Neural cell (in vitro differentiated cells): ENCODE results near the gene NOTUM.

Source experiments
- EP300 ChIP-seq: fragments of 450-650 bp; conservative IDR thresholded peaks from 2 replicates; pipeline ENCODE4 v1.6.1; 2014; ENCODE audit warnings: antibody characterized with exemption, mild to moderate bottlenecking, moderate library complexity; ENCODE audit not compliant: poor library complexity, severe bottlenecking
- EZH2 ChIP-seq: fragments of 200-600, 300-800 bp; shearing (Covaris generic), sonication (generic); IDR thresholded peaks from 2 replicates; pipeline ENCODE4 v1.6.1; 2014; ENCODE audit warnings: antibody characterized with exemption, low read length, borderline replicate concordance, mild to moderate bottlenecking; ENCODE audit not compliant: insufficient read depth, poor library complexity, severe bottlenecking
- MXI1 ChIP-seq: fragments of 450-650 bp; conservative IDR thresholded peaks from 2 replicates; pipeline ENCODE4 v1.6.1; 2014; ENCODE audit warnings: antibody characterized with exemption, mild to moderate bottlenecking; ENCODE audit not compliant: poor library complexity, severe bottlenecking
- POLR2AphosphoS5 ChIP-seq: IDR thresholded peaks from 2 replicates; pipeline ENCODE4 v1.6.1; 2012
- RAD21 ChIP-seq: fragments of 450-650 bp; conservative IDR thresholded peaks from 2 replicates; pipeline ENCODE4 v1.6.1; 2014; ENCODE audit warnings: antibody characterized with exemption, mild to moderate bottlenecking, moderate library complexity
- TF ChIP-seq, protein P1 (sequence below): fragments of 450-650 bp; IDR thresholded peaks from 2 replicates; pipeline ENCODE4 v1.5.1; 2014; ENCODE audit warnings: antibody characterized with exemption, mild to moderate bottlenecking, moderate library complexity; ENCODE audit not compliant: poor library complexity, severe bottlenecking

DNA sequence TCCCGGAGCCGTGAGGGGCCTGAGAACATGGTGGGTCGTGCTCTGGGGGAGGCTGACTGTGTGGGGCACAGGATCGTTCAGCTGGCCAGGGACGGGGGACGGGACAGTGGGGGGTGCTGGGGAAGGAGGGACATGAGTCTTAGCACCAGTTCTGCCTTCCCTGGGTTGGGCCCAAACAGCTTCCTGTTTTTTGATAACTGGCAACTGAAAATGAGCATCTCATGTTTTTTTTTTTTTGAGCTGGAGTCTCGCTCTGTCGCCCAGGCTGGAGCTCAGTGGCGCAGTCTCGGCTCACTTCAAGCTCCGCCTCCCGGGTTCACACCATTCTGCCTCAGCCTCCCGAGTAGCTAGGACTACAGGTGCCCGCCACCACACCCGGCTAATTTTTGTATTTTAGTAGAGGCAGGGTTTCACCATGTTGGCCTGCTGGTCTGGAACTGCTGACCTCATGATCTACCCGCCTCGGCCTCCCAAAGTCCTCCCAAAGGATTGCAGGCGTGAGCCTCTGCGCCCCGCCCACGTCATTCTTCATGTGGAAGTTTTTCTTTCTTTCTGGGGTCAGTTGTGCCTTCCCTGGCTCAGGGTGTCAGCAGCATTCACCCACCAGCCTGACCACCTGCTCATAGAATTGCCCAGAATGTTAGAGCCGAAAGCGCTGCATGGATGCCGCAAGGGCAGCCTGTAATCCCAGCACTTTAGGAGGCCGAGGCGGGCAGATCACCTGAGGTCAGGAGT lies 22.8 kb upstream of the NOTUM start:
- TF ChIP-seq RAD21 (no peak), MXI1 (no peak), EZH2 (no peak), POLR2AphosphoS5 (no peak), EP300 (no peak)
- TF ChIP-seq, protein P1, sequence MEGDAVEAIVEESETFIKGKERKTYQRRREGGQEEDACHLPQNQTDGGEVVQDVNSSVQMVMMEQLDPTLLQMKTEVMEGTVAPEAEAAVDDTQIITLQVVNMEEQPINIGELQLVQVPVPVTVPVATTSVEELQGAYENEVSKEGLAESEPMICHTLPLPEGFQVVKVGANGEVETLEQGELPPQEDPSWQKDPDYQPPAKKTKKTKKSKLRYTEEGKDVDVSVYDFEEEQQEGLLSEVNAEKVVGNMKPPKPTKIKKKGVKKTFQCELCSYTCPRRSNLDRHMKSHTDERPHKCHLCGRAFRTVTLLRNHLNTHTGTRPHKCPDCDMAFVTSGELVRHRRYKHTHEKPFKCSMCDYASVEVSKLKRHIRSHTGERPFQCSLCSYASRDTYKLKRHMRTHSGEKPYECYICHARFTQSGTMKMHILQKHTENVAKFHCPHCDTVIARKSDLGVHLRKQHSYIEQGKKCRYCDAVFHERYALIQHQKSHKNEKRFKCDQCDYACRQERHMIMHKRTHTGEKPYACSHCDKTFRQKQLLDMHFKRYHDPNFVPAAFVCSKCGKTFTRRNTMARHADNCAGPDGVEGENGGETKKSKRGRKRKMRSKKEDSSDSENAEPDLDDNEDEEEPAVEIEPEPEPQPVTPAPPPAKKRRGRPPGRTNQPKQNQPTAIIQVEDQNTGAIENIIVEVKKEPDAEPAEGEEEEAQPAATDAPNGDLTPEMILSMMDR, result no peak
